ENCODE results near the gene BPIFA1. TPM values are rescaled to one million over a fixed set of nuclear protein-coding genes. Genes with fewer than 3 reads are reported as not detected.

Gene BPIFA1
- total RNA-seq (not detected), polyA plus RNA-seq (not detected)
- long read RNA-seq, donor 1 = 0 reads
- long read RNA-seq, donor 2 = 0 reads
- long read RNA-seq, donor 3 = 0 reads

GRCh38 chr20:33235696-33236095, at the start of gene BPIFA1:
BPIFA1 (plus strand) TSS chr20:33235996; CDS start chr20:33237712, 1,716 bp downstream.
- intact Hi-C loops (cut with DNase I) = no loop called here
- Histone ChIP-seq H3K9me3 (no peaks in the 10 kb centered on the region), H3K4me1 (no peaks in the 10 kb centered on the region), H3K27me3 (peaks cover 0 to 54% (median 36%) of the 10 kb centered on the region in 7 donors), H3K27ac (no peak within 1 kb of the TSS), H3K36me3 (no peaks in the 10 kb centered on the region), H3K4me3 (no peak within 1 kb of the TSS)
- DNase-seq (no peak), ATAC-seq (no peak)
- WGBS, 2 donors = 62 to 68% methylated on average over 5 of the region's 5 CpGs
- no peak for TF ChIP-seq CTCF (IDR thresholded peaks at IDR 0.05)

GRCh38 chr20:33187491-33187890, 48.3 kb upstream of the BPIFA1 start:
- no peak for TF ChIP-seq CTCF (IDR thresholded peaks at IDR 0.05)
- Histone ChIP-seq H3K9me3 (peaks cover 0 to 5% (median 0%) of the 10 kb centered on the region in 11 donors), H3K27ac (no peak overlapping the region), H3K27me3 (peaks cover 0 to 23% (median 8%) of the 10 kb centered on the region in 7 donors), H3K4me1 (no peaks in the 10 kb centered on the region), H3K4me3 (no peak overlapping the region), H3K36me3 (no peaks in the 10 kb centered on the region)
- 75 to 76% methylated on average over 4 of the region's 4 CpGs for WGBS, 2 donors
- intact Hi-C loops (cut with DNase I) = no loop called here
- no peak for DNase-seq
- no peak for ATAC-seq

GRCh38 chr20:33188421-33188820, 47.4 kb upstream of the BPIFA1 start:
- no peak for TF ChIP-seq CTCF (IDR thresholded peaks at IDR 0.05)
- H3K27ac ChIP-seq = no peak overlapping the region
- peaks cover 0 to under 1% (median 0%) of the 10 kb centered on the region in 11 donors for H3K9me3 ChIP-seq
- no peaks in the 10 kb centered on the region for H3K36me3 ChIP-seq
- peaks cover 0 to 23% (median 8%) of the 10 kb centered on the region in 7 donors for H3K27me3 ChIP-seq
- ATAC-seq = no peak
- H3K4me3 ChIP-seq = no peak overlapping the region
- H3K4me1 ChIP-seq = no peaks in the 10 kb centered on the region
- intact Hi-C loops (cut with DNase I) = no loop called here
- DNase-seq = no peak
- WGBS, 2 donors = 84 to 85% methylated on average over 9 of the region's 9 CpGs

GRCh38 chr20:33191484-33191883, 44.3 kb upstream of the BPIFA1 start:
- TF ChIP-seq CTCF (IDR thresholded peaks at IDR 0.05) = no peak
- DNase-seq = no peak
- H3K27ac ChIP-seq = no peak overlapping the region
- no peaks in the 10 kb centered on the region for H3K4me1 ChIP-seq
- H3K9me3 ChIP-seq = no peaks in the 10 kb centered on the region
- H3K4me3 ChIP-seq = no peak overlapping the region
- intact Hi-C loops (cut with DNase I) = no loop called here
- no peaks in the 10 kb centered on the region for H3K36me3 ChIP-seq
- H3K27me3 ChIP-seq = peaks cover 0 to 28% (median 11%) of the 10 kb centered on the region in 7 donors
- 61 to 62% methylated on average over 3 of the region's 3 CpGs for WGBS, 2 donors
- ATAC-seq = no peak
